Stimulated activated CD4-positive, alpha-beta T cell treated with anti-CD3 and anti-CD28 coated beads, TNF-alpha, amount 100 ng/mL, for 1 hour (primary cell): ENCODE data around the gene TBX21.

ENCODE experiments used
- DNase-seq, 3 donors: peaks; one replicate each; pipeline ENCODE4 v3.0.0-alpha.2; 2020; ENCODE audit warnings: low read depth in 3 of 3, low spot score in 1 of 3

Gene TBX21

DNA sequence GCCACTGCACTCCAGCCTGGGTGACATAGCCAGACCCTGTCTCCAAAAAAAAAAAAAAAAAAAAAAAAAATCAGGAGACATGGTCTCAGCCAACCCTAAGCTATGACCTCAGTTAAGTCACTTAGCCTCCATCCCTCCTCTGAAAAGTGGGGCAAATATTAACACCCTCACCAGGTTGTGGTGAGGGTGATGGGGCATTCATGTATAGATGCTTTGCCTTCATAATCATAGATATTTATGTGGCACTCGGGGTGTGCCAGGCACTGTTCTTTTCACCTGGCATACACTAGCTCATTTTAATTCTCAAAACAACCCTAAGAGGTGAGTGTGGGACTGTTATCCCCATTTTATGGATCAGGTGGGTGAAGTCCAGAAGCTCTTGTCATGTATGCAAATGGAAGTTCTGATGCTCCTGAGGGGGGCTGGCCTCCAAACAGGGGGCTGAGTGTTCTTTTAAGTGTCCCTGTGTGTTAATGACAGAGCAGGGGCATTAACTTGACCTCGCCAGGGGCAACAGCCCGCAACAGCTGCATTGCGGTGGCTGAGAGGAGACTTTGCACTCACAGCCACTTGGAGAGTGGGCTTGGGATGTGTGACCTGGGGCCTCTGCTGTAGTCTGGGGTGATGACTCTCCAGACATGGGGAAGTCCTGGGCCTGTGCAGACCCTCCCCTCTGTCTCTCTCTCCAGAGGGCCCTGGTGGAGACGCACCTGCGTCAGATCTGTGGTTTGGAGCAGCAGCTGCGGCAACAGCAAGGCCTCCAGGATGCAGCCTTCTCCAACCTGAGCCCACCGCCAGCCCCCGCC, 34.9 kb upstream of the TBX21 start:
- no peak for DNase-seq

GRCh38 chr17:47698749-47699535, 34.1 kb upstream of the TBX21 start:
- DNase-seq: peak; percentile 49 to 91 (median 67)

DNA sequence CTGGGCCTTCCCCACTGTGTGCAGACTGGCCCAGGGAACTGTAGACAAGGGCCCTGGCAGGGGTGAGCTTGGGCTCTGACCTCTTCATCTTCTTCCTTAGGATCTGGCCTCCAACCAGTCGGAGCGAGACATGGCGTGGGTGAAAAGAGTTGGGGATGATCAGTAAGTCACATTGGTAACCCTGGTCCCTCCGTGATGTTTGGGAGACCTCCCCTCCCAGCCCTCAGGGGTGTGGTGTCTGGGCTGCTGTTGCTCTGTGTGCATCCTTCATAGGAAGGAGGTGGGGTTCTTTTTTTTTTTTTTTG, 33.5 kb upstream of the TBX21 start:
- no peak for DNase-seq

GRCh38 chr17:47700471-47701449, 32.3 kb upstream of the TBX21 start:
- DNase-seq: no peak

DNA sequence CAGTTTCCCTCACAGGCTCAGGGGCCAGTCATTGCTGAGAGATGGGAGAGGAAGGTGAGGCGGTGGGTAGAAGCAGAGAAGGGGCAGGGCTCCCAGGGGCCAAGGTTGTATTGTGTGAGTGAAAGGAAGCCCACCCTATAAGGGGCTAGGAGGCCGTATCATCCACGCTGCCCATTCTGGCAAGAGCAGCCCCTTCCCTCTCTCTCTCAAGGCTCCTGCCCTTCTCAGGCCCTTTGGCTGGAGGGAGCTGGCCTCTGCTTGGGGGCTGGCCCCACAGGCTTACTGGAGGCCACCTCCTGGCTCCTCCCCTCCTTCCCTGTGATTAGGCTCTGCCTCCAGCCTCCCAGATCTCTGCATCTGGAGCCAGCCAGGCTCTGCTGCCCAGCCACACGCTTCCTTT, 31.4 kb upstream of the TBX21 start:
- no peak for DNase-seq

DNA sequence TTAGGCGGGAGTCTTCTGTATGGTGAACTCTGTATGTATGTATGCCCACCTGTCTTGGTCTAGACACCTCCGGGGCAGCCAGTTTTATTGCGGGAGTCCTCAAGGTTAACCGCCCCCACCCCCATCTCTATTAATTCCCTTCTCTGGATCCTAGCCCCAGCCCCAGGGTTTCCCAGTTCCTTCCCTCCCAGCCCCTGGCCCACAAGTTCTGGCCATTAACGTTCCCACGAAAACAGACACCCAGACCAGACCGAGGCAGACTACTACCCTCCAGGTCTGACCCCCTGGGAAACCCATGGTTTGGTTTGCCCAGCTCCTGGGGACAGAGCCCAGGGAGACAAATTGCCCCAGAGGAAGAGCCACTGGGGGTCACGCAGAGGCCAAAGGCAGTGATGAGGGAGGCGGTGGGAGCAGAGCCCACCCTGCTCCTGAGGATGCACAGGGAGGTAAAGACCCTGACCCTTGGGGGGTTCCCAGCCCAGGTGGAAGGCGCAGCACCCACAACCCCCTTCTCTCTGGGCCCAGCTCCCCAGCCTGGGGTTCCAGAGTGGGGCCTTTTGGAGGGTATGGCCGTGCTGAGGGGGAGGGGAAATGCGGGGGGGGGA, 30.5 kb upstream of the TBX21 start:
- no peak for DNase-seq

- DNase-seq: peak in 1 of 3 donors; percentile 43
Measured at GRCh38 chr17:47703191-47703591, 29.8 kb upstream of the TBX21 start.

- no peak for DNase-seq
Measured at GRCh38 chr17:47703671-47704070, 29.4 kb upstream of the TBX21 start.

- DNase-seq: no peak
Measured at GRCh38 chr17:47704116-47704515, 28.9 kb upstream of the TBX21 start.

DNA sequence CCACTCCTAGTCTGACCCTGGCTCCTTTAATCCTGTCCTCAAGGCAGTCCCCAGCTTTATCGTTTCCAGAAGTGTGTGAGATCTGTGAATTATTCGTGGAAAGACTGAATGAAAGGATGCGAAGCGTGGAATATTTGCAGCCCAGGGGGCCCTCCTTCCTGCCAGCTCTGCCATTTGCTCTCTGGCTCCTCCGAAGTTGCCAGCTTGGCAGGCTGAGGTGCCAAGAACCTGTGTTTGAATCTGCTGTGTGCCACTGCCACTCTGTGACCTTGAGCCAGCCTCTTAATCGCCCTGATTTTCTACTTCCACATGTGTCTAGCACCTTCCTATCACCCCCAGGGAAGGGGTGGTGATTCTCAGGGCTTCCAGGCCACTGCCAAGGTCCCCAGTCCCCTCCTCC, 28.3 kb upstream of the TBX21 start:
- DNase-seq: no peak

DNA sequence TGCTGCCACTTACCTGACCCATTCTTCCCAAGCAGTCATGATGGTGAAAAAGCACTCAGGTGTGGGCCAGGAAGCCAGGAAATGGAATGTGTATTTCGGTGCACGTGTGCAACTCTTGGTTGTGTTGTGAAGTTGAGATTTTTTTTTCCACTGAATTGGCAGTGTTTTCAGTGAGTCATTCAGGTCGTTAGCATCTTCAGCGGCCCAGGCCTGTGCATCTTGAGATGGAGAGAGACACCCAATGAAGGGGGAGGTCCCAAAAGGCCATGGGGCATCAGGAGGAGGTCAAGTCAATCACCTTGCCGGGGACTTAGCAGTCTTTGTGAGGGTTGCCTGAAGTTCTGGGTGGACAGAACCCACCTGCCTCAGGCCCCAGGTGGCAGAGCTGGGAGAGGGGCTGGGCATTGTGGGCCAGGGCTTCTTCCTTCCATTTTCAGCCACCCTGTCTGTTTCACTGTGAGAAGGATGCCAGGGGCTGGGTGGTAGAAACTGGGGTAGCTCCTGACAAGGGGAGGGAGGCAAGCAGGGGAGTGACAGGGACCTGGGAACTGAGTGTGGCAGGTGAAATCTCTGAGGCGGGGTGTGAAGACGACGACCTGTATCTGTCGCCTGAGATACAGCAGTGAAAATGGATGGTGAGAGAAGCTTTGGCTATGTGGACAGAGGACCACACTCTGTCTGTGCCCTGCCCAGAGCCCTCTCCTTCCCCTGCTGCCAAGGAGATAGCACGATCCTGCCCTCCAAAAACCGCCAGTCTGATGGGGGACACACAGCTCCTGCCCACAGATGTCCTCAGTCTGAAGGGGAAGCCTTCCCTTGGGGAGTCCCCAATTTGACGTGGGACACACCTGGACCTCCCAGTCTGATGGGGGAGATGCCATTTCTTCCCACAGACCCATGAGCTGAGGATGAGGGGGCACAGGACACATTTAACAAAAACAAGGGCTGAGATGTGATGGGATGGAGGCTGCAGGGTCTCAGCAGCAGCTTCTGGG, 27.2 kb upstream of the TBX21 start:
- peak in 1 of 3 donors; percentile 39 for DNase-seq

DNA sequence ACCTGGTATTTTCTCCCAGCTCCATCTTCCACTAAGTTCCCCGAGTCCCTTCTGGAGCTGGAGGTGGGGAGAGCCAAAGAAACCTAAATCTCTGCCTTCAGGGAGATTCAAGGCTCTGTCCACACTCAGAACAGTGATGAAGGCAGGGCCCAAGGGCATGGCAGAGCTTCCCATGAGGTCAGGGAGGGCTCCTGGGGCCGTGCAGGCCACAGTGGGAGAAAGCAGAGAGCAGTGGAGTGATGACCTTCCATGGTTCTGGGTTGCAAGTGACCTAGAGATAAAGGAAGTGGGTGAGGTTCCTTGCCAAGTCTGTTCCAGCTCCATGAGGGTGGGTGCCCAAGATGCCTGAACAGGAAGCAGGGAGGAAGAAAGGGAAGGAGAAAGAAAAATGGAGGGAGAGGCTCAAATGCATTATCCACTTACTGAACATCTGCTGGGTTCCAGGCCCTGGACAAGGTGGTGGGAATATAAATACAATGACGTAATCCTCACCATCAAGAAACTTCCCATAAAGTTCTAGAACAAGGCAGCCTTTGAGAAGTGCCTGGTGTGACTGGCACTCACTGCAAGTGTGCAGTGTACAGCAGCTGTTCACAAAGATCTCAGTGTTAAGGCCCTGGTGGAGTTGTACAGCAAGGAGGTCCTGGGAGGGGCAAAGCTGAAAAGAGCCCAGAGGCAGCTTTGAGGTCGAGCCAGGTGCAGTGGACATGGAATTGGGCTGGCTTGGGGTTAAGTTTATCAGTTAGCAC, 25.8 kb upstream of the TBX21 start:
- no peak for DNase-seq

DNA sequence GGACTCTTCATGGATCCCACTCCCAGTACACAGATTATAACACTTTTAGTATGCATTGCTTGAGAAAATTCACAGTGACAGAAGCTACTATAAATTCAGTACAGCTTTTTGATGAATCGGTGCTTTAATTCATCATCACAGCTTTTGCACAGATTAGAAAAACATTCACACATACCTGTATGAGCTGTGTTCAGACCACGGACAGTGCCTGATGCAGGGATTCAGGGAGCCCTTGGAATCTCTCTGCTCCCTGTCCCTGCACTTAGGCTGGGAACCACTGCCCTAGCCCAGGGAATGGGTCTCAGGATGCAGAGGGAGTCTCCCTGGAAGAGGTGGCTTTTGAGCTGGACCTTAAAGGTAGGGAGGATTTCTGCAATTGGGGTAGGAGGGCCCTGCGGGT, 25.2 kb upstream of the TBX21 start:
- no peak for DNase-seq

DNA sequence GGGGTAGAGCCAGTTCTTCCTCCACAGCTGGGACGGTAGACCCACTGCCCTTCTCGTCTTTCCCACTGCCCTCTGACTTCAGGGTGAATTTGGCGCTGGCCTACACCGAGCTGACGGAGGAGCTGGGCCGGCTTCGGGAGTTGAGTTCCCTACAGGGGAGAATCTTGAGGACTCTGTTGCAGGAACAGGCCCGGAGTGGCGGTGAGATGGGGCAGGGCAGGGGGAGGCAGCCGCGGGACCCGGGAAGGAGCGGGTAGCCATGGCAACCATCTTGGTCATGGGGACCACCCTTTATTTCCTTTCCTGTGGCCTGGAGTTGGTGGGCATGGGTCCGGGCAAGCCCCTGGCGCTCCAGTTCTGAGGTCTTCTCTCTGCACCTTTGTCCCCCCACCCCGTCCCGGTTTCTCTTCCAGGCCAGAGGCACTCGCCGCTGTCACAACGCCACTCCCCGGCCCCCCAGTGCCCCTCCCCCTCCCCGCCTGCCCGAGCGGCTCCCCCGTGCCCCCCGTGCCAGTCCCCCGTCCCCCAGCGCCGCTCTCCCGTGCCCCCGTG, 24.6 kb upstream of the TBX21 start:
- DNase-seq: no peak

- DNase-seq: no peak
Measured at GRCh38 chr17:47708864-47709541, 24.0 kb upstream of the TBX21 start.

- no peak for DNase-seq
Measured at GRCh38 chr17:47709594-47709993, 23.4 kb upstream of the TBX21 start.

- DNase-seq: no peak
Measured at GRCh38 chr17:47711366-47712099, 21.5 kb upstream of the TBX21 start.
